ENCODE data around the gene ETV4. TPM values are rescaled to one million over a fixed set of nuclear protein-coding genes. Genes with fewer than 3 reads are reported as not detected.

ETV4 gene
- polyA plus RNA-seq (2012; rRNA removed) = 27.3 and 33.2 TPM in 2 replicates
- polyA plus RNA-seq (2012; cell fraction: cytosol; rRNA removed) = 12.5 and 20.4 TPM in 2 replicates
- 58.0 and 63.3 TPM in 2 replicates for polyA plus RNA-seq (2012; cell fraction: nucleus; rRNA removed)

- Histone ChIP-seq H3K27ac (ENCODE audit: low read depth in 2 of 2, low read length in 1 of 2) (peak within 1 kb of the TSS; percentile 83 to 95), H3K4me1 (ENCODE audit: control insufficient read depth in 1 of 2, insufficient read depth in 2 of 2, low read depth in 1 of 2, low read length in 1 of 2) (peaks cover 12 to 24% of the 10 kb centered on the region in 2 experiments; a peak in 3 of 4 replicates), H3K9me3 (no peaks in the 10 kb centered on the region), H3K9me2 (no peaks in the 10 kb centered on the region), H2AFZ (ENCODE audit: low read depth) (peak within 1 kb of the TSS; percentile 78), H3K4me3 (ENCODE audit: low read depth in 2 of 2, low read length in 1 of 2) (peak within 1 kb of the TSS; percentile 61 to 69), H3K79me2 (ENCODE audit: insufficient read depth) (peaks cover 31% of the 10 kb centered on the region), H3F3A (replicated peaks; ENCODE audit: insufficient read depth) (peaks cover 4% of the 10 kb centered on the region), H3K4me2 (peak within 1 kb of the TSS; percentile 91), H3K36me3 (replicated peaks in 1 of 2; ENCODE audit: control insufficient read depth in 1 of 2, insufficient read depth in 2 of 2, low read length in 1 of 2) (no peaks in the 10 kb centered on the region), H3K9ac (peak within 1 kb of the TSS; percentile 91), H3K27me3 (ENCODE audit: insufficient read depth) (no peaks in the 10 kb centered on the region), H4K20me1 (ENCODE audit: insufficient read depth) (no peaks in the 10 kb centered on the region)
- WGBS (ENCODE audit: low lambda C conversion rate) = 1% methylated on average over 38 of the region's 46 CpGs
- ChIA-PET CTCF (interaction anchor here (0.7 to 4.1 kb wide), 5 partner anchors 27 to 127 kb away, joined by 3 to 21 read pairs (median 4); partner anchors contain the start of gene DHX8), POLR2A (interaction anchor here (0.6 to 1.5 kb wide), 3 partner anchors 21 to 297 kb away, joined by 3 to 4 read pairs (median 3); no protein-coding TSS in a partner anchor)
- DNase-seq = peak; percentile 97
- TF ChIP-seq CHD2 (IDR thresholded peaks at IDR 0.05; ENCODE audit: low read length, partially characterized antibody) = no peak
- no peak for TF ChIP-seq FOSL2 (IDR thresholded peaks at IDR 0.05; ENCODE audit: borderline replicate concordance, low read depth)
- no peak for TF ChIP-seq RFX5 (IDR thresholded peaks at IDR 0.05; ENCODE audit: low read length)
- no peak for TF ChIP-seq SIN3A (IDR thresholded peaks at IDR 0.05; ENCODE audit: borderline replicate concordance, low read depth, low read length)
- no peak for TF ChIP-seq ELF1 (IDR thresholded peaks at IDR 0.05)
- TF ChIP-seq EP300 (IDR thresholded peaks at IDR 0.05; ENCODE audit: borderline replicate concordance in 1 of 2, low read depth in 1 of 2, low read length in 1 of 2) = no peak
- TF ChIP-seq PBX3 (IDR thresholded peaks at IDR 0.05) = no peak
- TF ChIP-seq MAX (IDR thresholded peaks at IDR 0.05; ENCODE audit: low read depth) = peak; percentile 50
- TF ChIP-seq POLR2AphosphoS5 (IDR thresholded peaks at IDR 0.05; ENCODE audit: low read depth, low read length) = no peak; the same call in 1 of the 2 replicates
- peak; percentile 80 for TF ChIP-seq MXI1 (IDR thresholded peaks at IDR 0.05; ENCODE audit: low read depth, low read length)
- no peak for TF ChIP-seq RCOR1 (IDR thresholded peaks at IDR 0.05; ENCODE audit: low read length)
These were observed at the start of gene ETV4 for GRCh38 chr17:43546319-43547188. Gene ETV4 (minus strand): TSS chr17:43546340. CDS start chr17:43545617, 723 bp downstream.

GRCh38 chr17:43595466-43595865, 49.3 kb upstream of the ETV4 start:
- 74% methylated on average over 4 of the region's 4 CpGs for WGBS (ENCODE audit: low lambda C conversion rate)
- Histone ChIP-seq H2AFZ (ENCODE audit: low read depth) (no peak overlapping the region), H3K4me3 (ENCODE audit: low read depth in 2 of 2, low read length in 1 of 2) (no peak overlapping the region), H3K9me3 (no peaks in the 10 kb centered on the region), H4K20me1 (ENCODE audit: insufficient read depth) (no peaks in the 10 kb centered on the region), H3K4me2 (no peak overlapping the region), H3K27me3 (ENCODE audit: insufficient read depth) (no peaks in the 10 kb centered on the region), H3F3A (replicated peaks; ENCODE audit: insufficient read depth) (peaks cover 36% of the 10 kb centered on the region), H3K9me2 (no peaks in the 10 kb centered on the region), H3K36me3 (replicated peaks in 1 of 2; ENCODE audit: control insufficient read depth in 1 of 2, insufficient read depth in 2 of 2, low read length in 1 of 2) (no peaks in the 10 kb centered on the region), H3K4me1 (ENCODE audit: control insufficient read depth in 1 of 2, insufficient read depth in 2 of 2, low read depth in 1 of 2, low read length in 1 of 2) (peaks cover 8 to 30% of the 10 kb centered on the region in 2 experiments; a peak in 3 of 4 replicates), H3K79me2 (ENCODE audit: insufficient read depth) (no peaks in the 10 kb centered on the region), H3K9ac (no peak overlapping the region), H3K27ac (ENCODE audit: low read depth in 2 of 2, low read length in 1 of 2) (no peak overlapping the region)
- ChIA-PET POLR2A (no interaction called here), CTCF (interaction anchor here (1.0 to 1.5 kb wide), 2 partner anchors 19 to 170 kb away, joined by 3 to 4 read pairs; no protein-coding TSS in a partner anchor)
- peak; percentile 16; the same call in 1 of the 2 replicates for TF ChIP-seq FOSL2 (IDR thresholded peaks at IDR 0.05; ENCODE audit: borderline replicate concordance, low read depth)
- TF ChIP-seq MAX (IDR thresholded peaks at IDR 0.05; ENCODE audit: low read depth) = no peak
- DNase-seq = no peak
